ENCODE data around the gene SLC39A5.
"Not testable (repeated sequence)": the region's sequence is repeated elsewhere in the genome, so short reads cannot be mapped to it uniquely, and the experiment has no call there.

The SLC39A5 gene

GRCh38 chr12:56252649-56253048 is 22.8 kb downstream of the SLC39A5 start:
- no peak for DNase-seq

- no peak for DNase-seq
Measured at GRCh38 chr12:56253091-56253490, 23.2 kb downstream of the SLC39A5 start.

GRCh38 chr12:56255671-56256070 is 25.8 kb downstream of the SLC39A5 start:
- no peak for DNase-seq

GRCh38 chr12:56256326-56256960 is 26.6 kb downstream of the SLC39A5 start:
- no peak for DNase-seq

GRCh38 chr12:56257071-56257470 is 27.2 kb downstream of the SLC39A5 start:
- no peak for DNase-seq

- no peak for DNase-seq
Measured at GRCh38 chr12:56257491-56258067, 27.7 kb downstream of the SLC39A5 start.

- DNase-seq = peak; percentile 88
Measured at GRCh38 chr12:56258068-56258819, 28.4 kb downstream of the SLC39A5 start, which contains the start of gene ANKRD52. ANKRD52 (minus strand) TSS chr12:56258384; CDS start chr12:56258269, 115 bp downstream.

- DNase-seq = no peak
Measured at GRCh38 chr12:56258820-56259183, 29.0 kb downstream of the SLC39A5 start.

- DNase-seq = no peak
Measured at GRCh38 chr12:56260380-56260779, 30.5 kb downstream of the SLC39A5 start.

GRCh38 chr12:56260921-56261320 is 31.1 kb downstream of the SLC39A5 start:
- DNase-seq = no peak

- no peak for DNase-seq
Measured at GRCh38 chr12:56261503-56262232, 31.8 kb downstream of the SLC39A5 start.

- DNase-seq = not testable (repeated sequence)
Measured at GRCh38 chr12:56262955-56263354, 33.1 kb downstream of the SLC39A5 start.

- DNase-seq = not testable (repeated sequence)
Measured at GRCh38 chr12:56266068-56266692, 36.3 kb downstream of the SLC39A5 start.

GRCh38 chr12:56266693-56267442 is 37.0 kb downstream of the SLC39A5 start, which contains the start of gene COQ10A:
COQ10A (plus strand) TSS chr12:56266942; CDS start chr12:56267119, 177 bp downstream.
- peak; percentile 82 for DNase-seq

- DNase-seq = no peak
Measured at GRCh38 chr12:56267443-56268071, 37.7 kb downstream of the SLC39A5 start.

GRCh38 chr12:56271031-56271430 is 41.2 kb downstream of the SLC39A5 start:
- DNase-seq = no peak

- DNase-seq = not testable (repeated sequence)
Measured at GRCh38 chr12:56272468-56272867, 42.6 kb downstream of the SLC39A5 start.

- DNase-seq = no peak
Measured at GRCh38 chr12:56274299-56274698, 44.4 kb downstream of the SLC39A5 start.

GRCh38 chr12:56278905-56279304 is 49.1 kb downstream of the SLC39A5 start:
- no peak for DNase-seq

GRCh38 chr12:56280849-56281248 is 51.0 kb downstream of the SLC39A5 start:
- DNase-seq = no peak

- no peak for DNase-seq
Measured at GRCh38 chr12:56282030-56282429, 52.2 kb downstream of the SLC39A5 start.

All from activated CD4-positive, CD25-positive, alpha-beta regulatory T cell treated with anti-CD3 and anti-CD28 coated beads, Interleukin-2, amount 50 U/mL, for 72 hours (primary cell).